H1 (cell line): ENCODE results near the gene ANKRD40. TPM values are rescaled to one million over a fixed set of nuclear protein-coding genes. Genes with fewer than 3 reads are reported as not detected.

Experiments
- CHD2 ChIP-seq: IDR thresholded peaks from 2 replicates; pipeline ENCODE4 v1.6.1; 2012; ENCODE audit warnings: low read length, improper control_type of control experiment
- HDAC2 ChIP-seq, 2 experiments: fragments of 300-600 bp in 1 of 2; sonication (generic) in 1 of 2; IDR thresholded peaks; 2 replicates each; pipeline ENCODE4 v1.6.1; 2011 to 2012; ENCODE audit warnings: low read depth in 2 of 2, low read length in 2 of 2, mild to moderate bottlenecking in 2 of 2, moderate library complexity in 2 of 2, borderline replicate concordance in 1 of 2, inconsistent platforms in 1 of 2
- RXRA ChIP-seq: IDR thresholded peaks from 2 replicates; pipeline ENCODE4 v1.6.1; 2011; ENCODE audit warnings: low read depth, mild to moderate bottlenecking, low read length, moderate library complexity; ENCODE audit not compliant: insufficient read depth
- polyA plus RNA-seq, 7 experiments: library from polyadenylated mRNA; depleted of rRNA in 3 of 7; stranded (reverse) in 5 of 7; unstranded in 2 of 7; fragments of >200 nt in 5 of 7; fragments of 200-250 nt in 2 of 7; gene quantifications; 1 replicate in 5 of 7; 2 replicates in 1 of 7; 4 replicates in 1 of 7; pipeline versions ENCODE4 v1.2.1 to v1.2.3, GENCODE V29; 2011 to 2013; ENCODE audit warnings: missing spikeins in 2 of 7, mixed read lengths in 2 of 7
- total RNA-seq: library from RNA; stranded (reverse); fragmentation: NEBNext Ultra II Directional; extraction: Animal tissue kit (Norgen Biotek cat#: 25700); gene quantifications from 2 replicates; pipeline ENCODE4 v1.2.1, GENCODE V29; 2021
- TF ChIP-seq, protein P1 (sequence below): IDR thresholded peaks from 2 replicates; pipeline ENCODE4 v1.6.1; 2011; ENCODE audit warnings: low read depth, mild to moderate bottlenecking, low read length; ENCODE audit not compliant: insufficient read depth

The ANKRD40 gene
- total and polyA plus RNA-seq, 2 of the 8 experiments (the other 6 are each of a cell fraction or from before 2014, with no cell fraction given), result 26.1 to 50.1 TPM

DNA sequence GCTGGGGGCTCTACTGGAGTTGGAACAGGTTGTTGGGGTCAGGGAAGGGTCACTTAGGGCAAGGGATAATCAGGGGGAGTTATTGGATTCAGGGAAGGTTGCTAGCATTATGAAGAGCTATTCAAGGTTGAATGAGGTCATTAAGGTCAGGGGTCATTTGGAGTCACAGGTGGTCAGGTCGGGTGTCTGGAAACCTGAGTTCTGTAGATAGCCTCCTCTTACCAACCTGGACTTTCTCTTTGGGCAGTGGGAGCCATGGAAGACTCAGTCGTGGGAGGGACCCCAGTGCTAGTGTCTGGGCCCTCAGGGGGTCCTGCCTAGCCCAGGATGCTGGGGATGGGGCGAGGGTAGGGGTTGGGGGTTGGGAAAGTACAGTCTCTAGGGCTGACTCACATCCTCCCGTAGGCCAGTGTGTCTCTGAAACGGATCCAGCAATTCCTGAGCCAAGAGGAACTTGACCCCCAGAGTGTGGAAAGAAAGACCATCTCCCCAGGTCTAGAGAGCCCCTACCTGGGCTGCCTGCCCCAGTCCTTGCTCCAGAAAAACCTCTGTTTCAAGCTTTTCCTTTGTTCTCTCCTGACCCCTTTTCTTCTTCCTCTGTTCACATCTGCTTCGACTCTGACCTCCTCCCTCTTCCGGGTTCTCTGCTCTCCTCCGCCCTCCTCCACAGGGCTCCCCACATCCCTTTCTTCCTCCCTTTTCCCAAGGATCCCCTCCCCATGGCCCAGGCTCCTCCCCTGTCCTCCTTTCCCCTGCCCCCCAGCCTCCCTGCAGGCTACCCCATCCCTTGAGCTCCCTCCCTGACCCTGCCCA lies 39.5 kb downstream of the ANKRD40 start (continued):
- TF ChIP-seq, protein P1, sequence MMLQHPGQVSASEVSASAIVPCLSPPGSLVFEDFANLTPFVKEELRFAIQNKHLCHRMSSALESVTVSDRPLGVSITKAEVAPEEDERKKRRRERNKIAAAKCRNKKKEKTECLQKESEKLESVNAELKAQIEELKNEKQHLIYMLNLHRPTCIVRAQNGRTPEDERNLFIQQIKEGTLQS, result no peak
- TF ChIP-seq CHD2 (no peak), RXRA (no peak), HDAC2 (IDR thresholded peaks at IDR 0.05; ENCODE audit: borderline replicate concordance in 1 of 2, low read depth in 2 of 2, low read length in 2 of 2) (no peak)
- TF ChIP-seq, all 59 proteins: peak for 0
